GM13976 (cell line): ENCODE results near the gene SLC34A1.
A peak's percentile ranks its signal among the peaks of the same experiment; 100 is the strongest.

ENCODE experiments used
- DNase-seq: peaks from one replicate; pipeline ENCODE4 v3.0.0; 2012; ENCODE audit warnings: low spot score
- CTCF ChIP-seq: IDR thresholded peaks from 2 replicates; pipeline ENCODE4 v1.5.1; 2012; ENCODE audit warnings: borderline replicate concordance, mild to moderate bottlenecking; ENCODE audit not compliant: insufficient read depth; ENCODE audit errors: extremely low read depth, missing control alignments, control extremely low read depth
- in situ Hi-C: fragments of 300-500 bp; cut with MboI; formaldehyde crosslinking; loops from one replicate; pipeline ENCODE4 v1.12.0; 2022; ENCODE audit warnings: low sequenced_read_pairs, mixed read lengths, inconsistent platforms; ENCODE audit not compliant: unreplicated experiment

The SLC34A1 gene

GRCh38 chr5:177363565-177363964 lies 20.7 kb upstream of the SLC34A1 start:
- no peak for DNase-seq
- in situ Hi-C loops = no loop called here
- TF ChIP-seq CTCF = no peak

DNA sequence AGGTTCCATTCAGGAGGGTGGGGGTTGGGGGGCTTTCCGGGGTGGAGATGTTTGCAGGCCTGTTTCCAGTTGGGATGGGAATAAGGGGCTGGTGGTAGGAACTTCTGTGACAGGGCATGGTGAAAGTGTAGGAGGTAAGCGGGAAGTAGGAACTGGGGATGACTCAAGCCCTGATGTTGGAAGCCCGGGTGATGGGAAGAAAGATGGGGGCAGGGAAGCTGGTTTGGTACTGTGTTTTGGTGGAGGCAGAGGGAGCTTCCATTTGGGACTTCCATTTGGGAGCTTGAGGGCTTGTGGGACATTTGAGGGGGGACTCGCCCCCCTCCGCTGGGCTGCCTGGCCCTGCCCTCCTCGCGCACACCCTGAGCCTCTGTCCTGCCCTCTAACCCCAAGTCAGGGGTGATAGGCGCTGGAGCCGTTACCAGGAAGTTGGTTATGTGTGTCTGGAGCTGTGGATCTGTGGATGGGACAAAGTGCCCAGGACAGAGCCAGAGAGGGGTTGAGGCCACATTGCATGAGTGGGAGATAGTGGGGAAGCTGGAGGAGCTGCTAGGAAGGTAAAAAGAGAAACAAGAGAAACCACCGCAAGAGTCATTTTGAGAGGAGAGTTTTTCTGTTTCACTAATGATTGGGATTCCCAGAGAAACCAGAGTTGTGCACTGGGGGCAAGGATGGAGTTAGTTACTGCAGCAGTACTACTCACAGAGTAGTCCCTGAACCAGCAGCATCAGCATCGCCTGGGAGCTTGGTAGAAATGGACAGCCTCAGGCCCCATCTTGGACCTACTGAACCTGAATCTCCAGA lies 19.9 kb upstream of the SLC34A1 start:
- in situ Hi-C loops = no loop called here
- TF ChIP-seq CTCF = no peak
- peak; percentile 73 for DNase-seq

- DNase-seq = no peak
- in situ Hi-C loops = no loop called here
- TF ChIP-seq CTCF = no peak
Observed at GRCh38 chr5:177365845-177366527, 18.2 kb upstream of the SLC34A1 start.

DNA sequence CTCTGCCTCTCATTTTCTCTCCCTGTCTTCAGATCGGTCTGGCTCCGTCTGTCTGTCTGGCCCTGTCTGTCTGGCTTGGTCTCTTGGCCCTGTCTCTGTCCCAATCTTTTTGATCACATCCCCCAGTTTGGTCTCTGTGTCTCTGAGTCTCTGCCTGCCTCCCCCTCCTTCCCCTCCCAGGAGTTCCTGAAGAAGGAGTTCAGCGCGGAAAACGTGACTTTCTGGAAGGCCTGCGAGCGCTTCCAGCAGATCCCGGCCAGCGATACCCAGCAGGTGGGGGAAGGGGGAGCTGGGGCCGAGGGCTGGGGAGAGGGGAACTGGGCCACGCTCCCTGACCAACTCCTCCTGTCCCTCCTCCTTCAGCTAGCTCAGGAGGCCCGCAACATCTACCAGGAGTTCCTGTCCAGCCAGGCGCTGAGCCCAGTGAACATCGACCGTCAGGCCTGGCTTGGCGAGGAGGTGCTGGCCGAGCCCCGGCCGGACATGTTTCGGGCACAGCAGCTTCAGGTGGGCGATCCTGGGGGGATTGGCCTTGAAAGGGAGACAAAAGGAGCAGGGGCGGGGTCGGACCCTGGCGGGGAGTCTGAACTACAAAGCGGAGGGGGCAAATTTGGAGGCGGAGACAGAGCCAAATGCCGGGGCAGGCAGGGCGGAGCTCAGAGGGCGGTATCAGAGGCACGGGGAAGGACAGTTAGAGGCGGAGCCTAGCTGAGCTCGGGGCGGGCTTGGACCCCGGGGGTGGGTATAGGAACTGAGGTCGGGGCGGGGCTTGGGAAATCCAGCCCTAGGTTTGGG lies 17.5 kb upstream of the SLC34A1 start:
- no peak for TF ChIP-seq CTCF
- no peak for DNase-seq
- in situ Hi-C loops = no loop called here

GRCh38 chr5:177367323-177367848 lies 16.8 kb upstream of the SLC34A1 start:
- TF ChIP-seq CTCF = no peak
- DNase-seq = no peak
- in situ Hi-C loops = no loop called here
